K562 (cell line): ENCODE results near the gene LY6G6C. TPM values are rescaled to one million over a fixed set of nuclear protein-coding genes. Genes with fewer than 3 reads are reported as not detected.
A peak's percentile ranks its signal among the peaks of the same experiment; 100 is the strongest.

Experiments used
- DDX20 ChIP-seq: fragments of 450-650 bp; IDR thresholded peaks from 2 replicates; pipeline ENCODE4 v1.6.1; 2016; ENCODE audit warnings: missing genetic modification characterization, low read depth, mild to moderate bottlenecking, missing compliant biosample characterization, moderate library complexity
- HCFC1 ChIP-seq: IDR thresholded peaks from 2 replicates; pipeline ENCODE4 v1.6.1; 2012; ENCODE audit warnings: low read depth, low read length, improper control_type of control experiment
- HDAC1 ChIP-seq, 2 experiments: fragments of 450-650 bp; IDR thresholded peaks; 2 replicates each; pipeline ENCODE4 v1.6.1; 2016 to 2017; ENCODE audit warnings: inconsistent platforms in 1 of 2, mild to moderate bottlenecking in 1 of 2, moderate library complexity in 1 of 2
- MXI1 ChIP-seq: IDR thresholded peaks from 2 replicates; pipeline ENCODE4 v1.6.1; 2011; ENCODE audit warnings: low read depth, mild to moderate bottlenecking, improper control_type of control experiment, low read length
- RBM22 ChIP-seq: fragments of 200-400 bp; formaldehyde crosslinking; IDR thresholded peaks from 2 replicates; pipeline ENCODE4 v1.6.1; 2018; ENCODE audit warnings: low read length, low read depth; ENCODE audit not compliant: poor library complexity, severe bottlenecking
- U2AF1 ChIP-seq: fragments of 200-400 bp; formaldehyde crosslinking; optimal IDR thresholded peaks from 2 replicates; pipeline ENCODE3; 2017; ENCODE audit warnings: mild to moderate bottlenecking, low read depth, low read length, moderate library complexity
- ZNF75A ChIP-seq: fragments of 450-650 bp; formaldehyde crosslinking; IDR thresholded peaks from 2 replicates; pipeline ENCODE4 v1.4.0; 2020; ENCODE audit warnings: mild to moderate bottlenecking
- polyA plus RNA-seq, 8 experiments: library from polyadenylated mRNA; depleted of rRNA in 4 of 8; stranded (reverse) in 5 of 8; unstranded in 3 of 8; fragments of >200 nt; fragmentation: Nextera tagmentation in 2 of 8; fragmentation: Illumina TruSeq in 1 of 8; extraction: Ambion mirVana in 2 of 8; extraction: Trizol in 1 of 8; gene quantifications; 2 replicates each; pipeline versions ENCODE4 v1.2.1 to v1.2.3, GENCODE V29; 2011 to 2014; ENCODE audit warnings: inconsistent platforms in 1 of 8, missing spikeins in 1 of 8
- total RNA-seq, 7 experiments: library from RNA; depleted of rRNA in 6 of 7; stranded (reverse); fragments of >200 nt in 6 of 7; fragmentation: Illumina TruSeq in 2 of 7; extraction: Trizol in 2 of 7; gene quantifications; 2 replicates each; pipeline versions ENCODE4 v1.2.1 to v1.2.3, GENCODE V29; 2011 to 2021; ENCODE audit warnings: low replicate concordance in 1 of 7
- TF ChIP-seq, protein P1 (sequence below), 2 experiments: fragments of 150-350 bp in 1 of 2; IDR thresholded peaks; 2 replicates each; pipeline ENCODE4 v1.6.1; 2012 to 2016; ENCODE audit warnings: low read depth in 2 of 2, low read length in 2 of 2, mild to moderate bottlenecking in 1 of 2, moderate library complexity in 1 of 2
- TF ChIP-seq, protein P2 (sequence below): fragments of 450-650 bp; IDR thresholded peaks from 2 replicates; pipeline ENCODE4 v1.6.1; 2014; ENCODE audit warnings: low read depth, mild to moderate bottlenecking, moderate library complexity, borderline replicate concordance
- TF ChIP-seq, protein P3 (sequence below): fragments of 150-350 bp; conservative IDR thresholded peaks from 2 replicates; pipeline ENCODE4 v1.6.1; 2014; ENCODE audit warnings: low read length
- TF ChIP-seq, protein P4 (sequence below), 3 experiments: fragments of 200-800 bp in 1 of 3; fragments of 250-450 bp in 1 of 3; fragments of 450-650 bp in 1 of 3; sonication (Bioruptor Pico) in 1 of 3; sonication (Bioruptor generic) in 1 of 3; formaldehyde crosslinking in 1 of 3; IDR thresholded peaks; 2 replicates each; pipeline versions ENCODE4 v1.6.1 to v1.8.0; 2016 to 2022; ENCODE audit warnings: mild to moderate bottlenecking in 2 of 3, missing genetic modification characterization in 2 of 3, missing compliant biosample characterization in 1 of 3, moderate library complexity in 1 of 3

Gene LY6G6C
- total and polyA plus RNA-seq, 9 of the 15 experiments (the other 6 are each of a cell fraction or from before 2014, with no cell fraction given), result 0.06 to 0.20 TPM; not detected in 7

DNA sequence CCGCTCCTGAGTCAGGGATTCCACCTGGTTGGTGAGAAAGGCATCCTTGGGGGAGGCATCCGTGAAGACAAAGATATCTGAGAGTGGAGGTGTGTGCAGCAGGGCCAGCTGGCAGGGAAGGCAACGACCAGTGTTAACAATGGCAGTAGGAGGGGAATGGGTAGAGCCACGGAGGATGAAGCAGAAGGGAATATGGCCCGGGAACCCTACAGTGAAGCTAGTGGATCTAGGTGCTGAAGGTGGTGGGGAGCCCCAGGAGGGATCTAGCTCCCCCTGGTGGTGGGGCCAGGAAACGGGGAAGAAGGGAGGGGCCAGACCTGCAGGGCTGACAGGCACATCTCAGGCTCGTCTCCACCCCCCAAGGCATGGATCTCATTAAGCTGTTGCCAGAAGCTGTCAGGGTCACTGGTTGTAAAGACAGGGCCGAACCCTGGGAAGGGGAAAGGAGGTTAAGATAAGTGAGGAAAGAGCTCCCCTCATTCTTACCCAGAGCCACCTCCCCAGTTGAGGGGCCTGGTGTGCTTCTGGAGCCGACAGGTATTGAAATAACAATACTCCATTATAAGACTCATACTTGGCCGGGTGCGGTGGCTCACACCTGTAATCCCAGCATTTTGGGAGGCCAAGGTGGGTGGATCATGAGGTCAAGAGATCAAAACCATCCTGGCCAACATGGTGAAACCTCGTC lies 48.3 kb upstream of the LY6G6C start (continued):
- no peak for TF ChIP-seq RBM22
- TF ChIP-seq HDAC1 (IDR thresholded peaks at IDR 0.05), result peak in 1 of 2 experiments; percentile 78; a peak in 1 of 4 replicates
- TF ChIP-seq ZNF75A (CRISPR knock-in tag), result no peak
- no peak for TF ChIP-seq DDX20 (tag)
- TF ChIP-seq, protein P1, sequence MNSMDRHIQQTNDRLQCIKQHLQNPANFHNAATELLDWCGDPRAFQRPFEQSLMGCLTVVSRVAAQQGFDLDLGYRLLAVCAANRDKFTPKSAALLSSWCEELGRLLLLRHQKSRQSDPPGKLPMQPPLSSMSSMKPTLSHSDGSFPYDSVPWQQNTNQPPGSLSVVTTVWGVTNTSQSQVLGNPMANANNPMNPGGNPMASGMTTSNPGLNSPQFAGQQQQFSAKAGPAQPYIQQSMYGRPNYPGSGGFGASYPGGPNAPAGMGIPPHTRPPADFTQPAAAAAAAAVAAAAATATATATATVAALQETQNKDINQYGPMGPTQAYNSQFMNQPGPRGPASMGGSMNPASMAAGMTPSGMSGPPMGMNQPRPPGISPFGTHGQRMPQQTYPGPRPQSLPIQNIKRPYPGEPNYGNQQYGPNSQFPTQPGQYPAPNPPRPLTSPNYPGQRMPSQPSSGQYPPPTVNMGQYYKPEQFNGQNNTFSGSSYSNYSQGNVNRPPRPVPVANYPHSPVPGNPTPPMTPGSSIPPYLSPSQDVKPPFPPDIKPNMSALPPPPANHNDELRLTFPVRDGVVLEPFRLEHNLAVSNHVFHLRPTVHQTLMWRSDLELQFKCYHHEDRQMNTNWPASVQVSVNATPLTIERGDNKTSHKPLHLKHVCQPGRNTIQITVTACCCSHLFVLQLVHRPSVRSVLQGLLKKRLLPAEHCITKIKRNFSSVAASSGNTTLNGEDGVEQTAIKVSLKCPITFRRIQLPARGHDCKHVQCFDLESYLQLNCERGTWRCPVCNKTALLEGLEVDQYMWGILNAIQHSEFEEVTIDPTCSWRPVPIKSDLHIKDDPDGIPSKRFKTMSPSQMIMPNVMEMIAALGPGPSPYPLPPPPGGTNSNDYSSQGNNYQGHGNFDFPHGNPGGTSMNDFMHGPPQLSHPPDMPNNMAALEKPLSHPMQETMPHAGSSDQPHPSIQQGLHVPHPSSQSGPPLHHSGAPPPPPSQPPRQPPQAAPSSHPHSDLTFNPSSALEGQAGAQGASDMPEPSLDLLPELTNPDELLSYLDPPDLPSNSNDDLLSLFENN (IDR thresholded peaks at IDR 0.05; ENCODE audit: low read depth in 2 of 2, low read length in 2 of 2), result peak in 1 of 2 experiments; percentile 44; a peak in 1 of 4 replicates
- no peak for TF ChIP-seq U2AF1
- TF ChIP-seq, protein P2, sequence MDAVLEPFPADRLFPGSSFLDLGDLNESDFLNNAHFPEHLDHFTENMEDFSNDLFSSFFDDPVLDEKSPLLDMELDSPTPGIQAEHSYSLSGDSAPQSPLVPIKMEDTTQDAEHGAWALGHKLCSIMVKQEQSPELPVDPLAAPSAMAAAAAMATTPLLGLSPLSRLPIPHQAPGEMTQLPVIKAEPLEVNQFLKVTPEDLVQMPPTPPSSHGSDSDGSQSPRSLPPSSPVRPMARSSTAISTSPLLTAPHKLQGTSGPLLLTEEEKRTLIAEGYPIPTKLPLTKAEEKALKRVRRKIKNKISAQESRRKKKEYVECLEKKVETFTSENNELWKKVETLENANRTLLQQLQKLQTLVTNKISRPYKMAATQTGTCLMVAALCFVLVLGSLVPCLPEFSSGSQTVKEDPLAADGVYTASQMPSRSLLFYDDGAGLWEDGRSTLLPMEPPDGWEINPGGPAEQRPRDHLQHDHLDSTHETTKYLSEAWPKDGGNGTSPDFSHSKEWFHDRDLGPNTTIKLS, result no peak
- TF ChIP-seq MXI1, result 0 out of 2 replicates have a peak, but pooled peaks have one; percentile 9
- TF ChIP-seq, protein P3, sequence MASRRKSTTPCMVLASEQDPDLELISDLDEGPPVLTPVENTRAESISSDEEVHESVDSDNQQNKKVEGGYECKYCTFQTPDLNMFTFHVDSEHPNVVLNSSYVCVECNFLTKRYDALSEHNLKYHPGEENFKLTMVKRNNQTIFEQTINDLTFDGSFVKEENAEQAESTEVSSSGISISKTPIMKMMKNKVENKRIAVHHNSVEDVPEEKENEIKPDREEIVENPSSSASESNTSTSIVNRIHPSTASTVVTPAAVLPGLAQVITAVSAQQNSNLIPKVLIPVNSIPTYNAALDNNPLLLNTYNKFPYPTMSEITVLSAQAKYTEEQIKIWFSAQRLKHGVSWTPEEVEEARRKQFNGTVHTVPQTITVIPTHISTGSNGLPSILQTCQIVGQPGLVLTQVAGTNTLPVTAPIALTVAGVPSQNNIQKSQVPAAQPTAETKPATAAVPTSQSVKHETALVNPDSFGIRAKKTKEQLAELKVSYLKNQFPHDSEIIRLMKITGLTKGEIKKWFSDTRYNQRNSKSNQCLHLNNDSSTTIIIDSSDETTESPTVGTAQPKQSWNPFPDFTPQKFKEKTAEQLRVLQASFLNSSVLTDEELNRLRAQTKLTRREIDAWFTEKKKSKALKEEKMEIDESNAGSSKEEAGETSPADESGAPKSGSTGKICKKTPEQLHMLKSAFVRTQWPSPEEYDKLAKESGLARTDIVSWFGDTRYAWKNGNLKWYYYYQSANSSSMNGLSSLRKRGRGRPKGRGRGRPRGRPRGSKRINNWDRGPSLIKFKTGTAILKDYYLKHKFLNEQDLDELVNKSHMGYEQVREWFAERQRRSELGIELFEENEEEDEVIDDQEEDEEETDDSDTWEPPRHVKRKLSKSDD, result peak; percentile 82
- TF ChIP-seq HCFC1, result peak; percentile 33; the same call in 1 of the 2 replicates
- TF ChIP-seq, protein P4, sequence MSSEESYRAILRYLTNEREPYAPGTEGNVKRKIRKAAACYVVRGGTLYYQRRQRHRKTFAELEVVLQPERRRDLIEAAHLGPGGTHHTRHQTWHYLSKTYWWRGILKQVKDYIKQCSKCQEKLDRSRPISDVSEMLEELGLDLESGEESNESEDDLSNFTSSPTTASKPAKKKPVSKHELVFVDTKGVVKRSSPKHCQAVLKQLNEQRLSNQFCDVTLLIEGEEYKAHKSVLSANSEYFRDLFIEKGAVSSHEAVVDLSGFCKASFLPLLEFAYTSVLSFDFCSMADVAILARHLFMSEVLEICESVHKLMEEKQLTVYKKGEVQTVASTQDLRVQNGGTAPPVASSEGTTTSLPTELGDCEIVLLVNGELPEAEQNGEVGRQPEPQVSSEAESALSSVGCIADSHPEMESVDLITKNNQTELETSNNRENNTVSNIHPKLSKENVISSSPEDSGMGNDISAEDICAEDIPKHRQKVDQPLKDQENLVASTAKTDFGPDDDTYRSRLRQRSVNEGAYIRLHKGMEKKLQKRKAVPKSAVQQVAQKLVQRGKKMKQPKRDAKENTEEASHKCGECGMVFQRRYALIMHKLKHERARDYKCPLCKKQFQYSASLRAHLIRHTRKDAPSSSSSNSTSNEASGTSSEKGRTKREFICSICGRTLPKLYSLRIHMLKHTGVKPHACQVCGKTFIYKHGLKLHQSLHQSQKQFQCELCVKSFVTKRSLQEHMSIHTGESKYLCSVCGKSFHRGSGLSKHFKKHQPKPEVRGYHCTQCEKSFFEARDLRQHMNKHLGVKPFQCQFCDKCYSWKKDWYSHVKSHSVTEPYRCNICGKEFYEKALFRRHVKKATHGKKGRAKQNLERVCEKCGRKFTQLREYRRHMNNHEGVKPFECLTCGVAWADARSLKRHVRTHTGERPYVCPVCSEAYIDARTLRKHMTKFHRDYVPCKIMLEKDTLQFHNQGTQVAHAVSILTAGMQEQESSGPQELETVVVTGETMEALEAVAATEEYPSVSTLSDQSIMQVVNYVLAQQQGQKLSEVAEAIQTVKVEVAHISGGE (CRISPR knock-in tag; IDR thresholded peaks at IDR 0.05), result no peak
